ENCODE results near the gene IZUMO1. TPM values are rescaled to one million over a fixed set of nuclear protein-coding genes. Genes with fewer than 3 reads are reported as not detected.

The IZUMO1 gene
- total and polyA plus RNA-seq, 3 donors from 2014 or later: 10.5 to 32.8 (median 28.9) TPM

DNA sequence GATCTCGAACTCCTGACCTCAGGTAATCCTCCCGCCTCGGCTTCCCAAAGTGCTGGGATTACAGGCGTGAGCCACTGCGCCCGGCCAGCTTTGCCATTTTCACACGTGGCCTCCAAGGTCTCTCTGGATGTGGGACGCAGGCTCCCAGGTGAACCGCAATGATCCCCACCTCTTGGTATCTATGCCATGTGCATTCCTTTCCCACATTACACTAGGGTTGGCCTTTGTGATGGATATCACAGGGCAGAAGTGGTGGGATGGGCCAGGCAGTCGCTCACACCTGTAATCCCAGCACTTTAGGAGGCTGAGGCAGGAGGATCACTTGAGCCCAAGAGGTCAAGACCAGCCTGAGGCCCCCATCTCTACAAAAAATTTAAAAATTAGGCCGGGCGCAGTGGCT is 31.0 kb upstream of the IZUMO1 start:
- TF ChIP-seq, protein P1, sequence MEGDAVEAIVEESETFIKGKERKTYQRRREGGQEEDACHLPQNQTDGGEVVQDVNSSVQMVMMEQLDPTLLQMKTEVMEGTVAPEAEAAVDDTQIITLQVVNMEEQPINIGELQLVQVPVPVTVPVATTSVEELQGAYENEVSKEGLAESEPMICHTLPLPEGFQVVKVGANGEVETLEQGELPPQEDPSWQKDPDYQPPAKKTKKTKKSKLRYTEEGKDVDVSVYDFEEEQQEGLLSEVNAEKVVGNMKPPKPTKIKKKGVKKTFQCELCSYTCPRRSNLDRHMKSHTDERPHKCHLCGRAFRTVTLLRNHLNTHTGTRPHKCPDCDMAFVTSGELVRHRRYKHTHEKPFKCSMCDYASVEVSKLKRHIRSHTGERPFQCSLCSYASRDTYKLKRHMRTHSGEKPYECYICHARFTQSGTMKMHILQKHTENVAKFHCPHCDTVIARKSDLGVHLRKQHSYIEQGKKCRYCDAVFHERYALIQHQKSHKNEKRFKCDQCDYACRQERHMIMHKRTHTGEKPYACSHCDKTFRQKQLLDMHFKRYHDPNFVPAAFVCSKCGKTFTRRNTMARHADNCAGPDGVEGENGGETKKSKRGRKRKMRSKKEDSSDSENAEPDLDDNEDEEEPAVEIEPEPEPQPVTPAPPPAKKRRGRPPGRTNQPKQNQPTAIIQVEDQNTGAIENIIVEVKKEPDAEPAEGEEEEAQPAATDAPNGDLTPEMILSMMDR (IDR thresholded peaks at IDR 0.05): no peak
- TF ChIP-seq POLR2A (IDR thresholded peaks at IDR 0.05): no peak
- peaks cover 17% of the 10 kb centered on the region for H3K4me1 ChIP-seq
- H3K36me3 ChIP-seq (ENCODE audit: low read depth, missing control alignments): no peaks in the 10 kb centered on the region
- no peak for DNase-seq
- no peaks in the 10 kb centered on the region for H3K9me3 ChIP-seq
- 88 to 95% methylated on average over 11 to 12 of the region's 12 CpGs for WGBS, 2 donors
- no peak overlapping the region for H3K4me3 ChIP-seq
- H3K27me3 ChIP-seq: no peaks in the 10 kb centered on the region
- no peak overlapping the region for H3K27ac ChIP-seq
- intact Hi-C loops (cut with DNase I; ENCODE audit: low total_unique reads): no loop called here

DNA sequence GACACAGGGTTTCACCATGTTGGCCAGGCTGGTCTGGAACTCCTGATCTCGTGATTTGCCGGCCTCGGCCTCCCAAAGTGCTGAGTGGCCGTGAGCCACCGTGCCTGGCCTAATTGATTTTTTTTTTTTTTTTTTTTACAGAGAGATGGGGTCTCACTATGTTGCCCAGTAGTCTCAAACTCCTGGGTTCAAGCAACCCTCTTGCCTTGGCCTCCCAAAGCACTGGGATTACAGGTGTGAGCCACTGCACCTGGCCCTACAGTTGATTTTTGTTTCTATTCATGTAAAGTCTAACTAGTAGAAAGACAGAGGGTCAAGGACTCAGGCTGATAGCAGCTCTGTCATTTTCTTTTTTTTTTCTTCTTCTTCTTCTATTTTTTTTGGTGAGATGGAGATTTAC is 30.4 kb upstream of the IZUMO1 start:
- peaks cover 18% of the 10 kb centered on the region for H3K4me1 ChIP-seq
- H3K27me3 ChIP-seq: no peaks in the 10 kb centered on the region
- WGBS, 2 donors: 88 to 91% methylated on average over 5 of the region's 5 CpGs
- H3K4me3 ChIP-seq: no peak overlapping the region
- no peak overlapping the region for H3K27ac ChIP-seq
- TF ChIP-seq, protein P1 (IDR thresholded peaks at IDR 0.05): no peak
- TF ChIP-seq POLR2A (IDR thresholded peaks at IDR 0.05): no peak
- intact Hi-C loops (cut with DNase I; ENCODE audit: low total_unique reads): no loop called here
- DNase-seq: no peak
- no peaks in the 10 kb centered on the region for H3K9me3 ChIP-seq
- H3K36me3 ChIP-seq (ENCODE audit: low read depth, missing control alignments): no peaks in the 10 kb centered on the region

GRCh38 chr19:48772503-48772953 is 25.8 kb upstream of the IZUMO1 start:
- Histone ChIP-seq H3K4me3 (no peak overlapping the region), H3K36me3 (ENCODE audit: low read depth, missing control alignments) (no peaks in the 10 kb centered on the region), H3K27me3 (no peaks in the 10 kb centered on the region), H3K4me1 (peaks cover 3% of the 10 kb centered on the region), H3K27ac (peak overlapping the region; percentile 56 to 73), H3K9me3 (no peaks in the 10 kb centered on the region)
- WGBS, 2 donors: 30 to 38% methylated on average over 13 of the region's 13 CpGs
- peak; percentile 87 for DNase-seq
- intact Hi-C loops (cut with DNase I; ENCODE audit: low total_unique reads): no loop called here
- TF ChIP-seq, protein P1 (IDR thresholded peaks at IDR 0.05): no peak
- TF ChIP-seq POLR2A (IDR thresholded peaks at IDR 0.05): no peak

DNA sequence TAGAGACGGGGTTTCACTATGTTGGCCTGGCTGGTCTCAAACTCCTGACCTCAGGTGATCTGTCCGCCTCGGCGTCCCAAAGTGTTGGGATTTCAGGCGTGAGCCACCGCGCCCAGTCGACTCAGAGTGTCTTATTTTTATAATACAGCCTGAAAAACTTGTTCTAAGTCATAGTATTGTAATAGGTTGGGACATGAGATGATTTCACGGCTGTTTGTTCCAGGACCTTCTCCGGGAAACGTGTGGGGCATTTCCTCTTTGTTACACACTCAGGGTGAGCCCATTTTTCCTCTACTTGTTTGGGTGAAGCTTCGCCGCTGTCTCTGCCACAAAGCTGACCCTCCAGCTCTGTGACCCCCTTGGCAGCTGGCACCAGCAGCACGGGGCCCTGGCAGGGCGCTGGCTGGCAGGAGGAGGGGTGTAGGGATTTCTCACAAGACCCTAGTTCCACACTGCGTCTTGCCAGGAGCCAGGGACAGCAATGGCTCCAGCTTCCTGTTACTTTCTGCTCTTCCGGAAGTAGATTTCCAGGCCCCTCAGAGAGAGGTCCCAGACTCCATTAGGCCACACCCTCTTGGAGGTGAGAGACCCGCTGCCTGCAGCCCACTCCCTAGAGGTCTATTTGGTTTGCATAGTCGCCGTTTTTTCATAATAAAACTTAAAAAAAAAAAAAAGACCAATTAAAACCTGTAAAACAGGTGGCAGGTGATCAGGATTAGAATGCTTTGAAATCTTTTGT is 24.2 kb upstream of the IZUMO1 start:
- H3K9me3 ChIP-seq: no peaks in the 10 kb centered on the region
- 66 to 72% methylated on average over 20 of the region's 20 CpGs for WGBS, 2 donors
- intact Hi-C loops (cut with DNase I; ENCODE audit: low total_unique reads): no loop called here
- H3K36me3 ChIP-seq (ENCODE audit: low read depth, missing control alignments): no peaks in the 10 kb centered on the region
- no peak overlapping the region for H3K27ac ChIP-seq
- DNase-seq: peak; percentile 40
- peaks cover 3% of the 10 kb centered on the region for H3K4me1 ChIP-seq
- no peak for TF ChIP-seq POLR2A (IDR thresholded peaks at IDR 0.05)
- TF ChIP-seq, protein P1 (IDR thresholded peaks at IDR 0.05): no peak
- H3K4me3 ChIP-seq: no peak overlapping the region
- H3K27me3 ChIP-seq: no peaks in the 10 kb centered on the region

GRCh38 chr19:48770266-48770665 is 23.6 kb upstream of the IZUMO1 start:
- Histone ChIP-seq H3K36me3 (ENCODE audit: low read depth, missing control alignments) (no peaks in the 10 kb centered on the region), H3K27ac (no peak overlapping the region), H3K4me3 (no peak overlapping the region), H3K9me3 (no peaks in the 10 kb centered on the region), H3K4me1 (peaks cover 3% of the 10 kb centered on the region), H3K27me3 (no peaks in the 10 kb centered on the region)
- intact Hi-C loops (cut with DNase I; ENCODE audit: low total_unique reads): no loop called here
- no peak for DNase-seq
- WGBS, 2 donors: 65% methylated on average over 7 of the region's 7 CpGs
- TF ChIP-seq POLR2A (IDR thresholded peaks at IDR 0.05): no peak
- TF ChIP-seq, protein P1 (IDR thresholded peaks at IDR 0.05): no peak

All from testis (tissue), 3 donors.